HL-60 (cell line): ENCODE data around the gene ACSL6.

Experiments used
- GABPA ChIP-seq: IDR thresholded peaks from 2 replicates; pipeline ENCODE4 v1.6.1; 2012; ENCODE audit warnings: low read depth
- POLR2AphosphoS5 ChIP-seq: IDR thresholded peaks from 2 replicates; pipeline ENCODE4 v1.6.1; 2012; ENCODE audit warnings: low read depth
- SPI1 ChIP-seq: IDR thresholded peaks from 2 replicates; pipeline ENCODE4 v1.6.1; 2012; ENCODE audit warnings: low read depth, mild to moderate bottlenecking, borderline replicate concordance
- TF ChIP-seq, protein P1 (sequence below): IDR thresholded peaks from 2 replicates; pipeline ENCODE4 v1.6.1; 2012; ENCODE audit warnings: low read depth; ENCODE audit not compliant: insufficient replicate concordance
- TF ChIP-seq, protein P2 (sequence below): IDR thresholded peaks from one replicate; pipeline ENCODE4 v1.5.1; 2011; ENCODE audit warnings: low read length, control low read depth, inconsistent platforms; ENCODE audit not compliant: insufficient read depth

DNA sequence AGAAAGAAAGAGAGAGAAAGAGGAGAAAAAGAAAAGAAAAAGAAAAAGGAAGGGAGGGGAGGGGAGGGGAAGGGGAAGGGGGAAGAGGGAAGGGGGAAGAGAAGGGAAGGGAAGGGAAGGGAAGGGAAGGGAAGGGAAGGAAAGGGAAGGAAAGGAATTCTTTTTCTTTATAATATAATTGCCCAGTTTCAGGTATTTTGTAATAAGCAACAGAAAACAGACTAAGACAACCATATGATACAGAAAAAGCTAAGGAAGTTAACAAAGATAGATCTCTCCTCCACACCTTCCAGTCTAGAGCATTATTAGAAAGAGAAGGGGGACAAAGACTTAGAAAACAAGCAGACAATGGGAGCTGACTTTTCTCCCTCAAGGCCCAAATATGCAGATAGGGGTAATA, 97.0 kb downstream of the ACSL6 start:
- no peak for TF ChIP-seq GABPA
- TF ChIP-seq POLR2AphosphoS5: no peak
- TF ChIP-seq, protein P1, sequence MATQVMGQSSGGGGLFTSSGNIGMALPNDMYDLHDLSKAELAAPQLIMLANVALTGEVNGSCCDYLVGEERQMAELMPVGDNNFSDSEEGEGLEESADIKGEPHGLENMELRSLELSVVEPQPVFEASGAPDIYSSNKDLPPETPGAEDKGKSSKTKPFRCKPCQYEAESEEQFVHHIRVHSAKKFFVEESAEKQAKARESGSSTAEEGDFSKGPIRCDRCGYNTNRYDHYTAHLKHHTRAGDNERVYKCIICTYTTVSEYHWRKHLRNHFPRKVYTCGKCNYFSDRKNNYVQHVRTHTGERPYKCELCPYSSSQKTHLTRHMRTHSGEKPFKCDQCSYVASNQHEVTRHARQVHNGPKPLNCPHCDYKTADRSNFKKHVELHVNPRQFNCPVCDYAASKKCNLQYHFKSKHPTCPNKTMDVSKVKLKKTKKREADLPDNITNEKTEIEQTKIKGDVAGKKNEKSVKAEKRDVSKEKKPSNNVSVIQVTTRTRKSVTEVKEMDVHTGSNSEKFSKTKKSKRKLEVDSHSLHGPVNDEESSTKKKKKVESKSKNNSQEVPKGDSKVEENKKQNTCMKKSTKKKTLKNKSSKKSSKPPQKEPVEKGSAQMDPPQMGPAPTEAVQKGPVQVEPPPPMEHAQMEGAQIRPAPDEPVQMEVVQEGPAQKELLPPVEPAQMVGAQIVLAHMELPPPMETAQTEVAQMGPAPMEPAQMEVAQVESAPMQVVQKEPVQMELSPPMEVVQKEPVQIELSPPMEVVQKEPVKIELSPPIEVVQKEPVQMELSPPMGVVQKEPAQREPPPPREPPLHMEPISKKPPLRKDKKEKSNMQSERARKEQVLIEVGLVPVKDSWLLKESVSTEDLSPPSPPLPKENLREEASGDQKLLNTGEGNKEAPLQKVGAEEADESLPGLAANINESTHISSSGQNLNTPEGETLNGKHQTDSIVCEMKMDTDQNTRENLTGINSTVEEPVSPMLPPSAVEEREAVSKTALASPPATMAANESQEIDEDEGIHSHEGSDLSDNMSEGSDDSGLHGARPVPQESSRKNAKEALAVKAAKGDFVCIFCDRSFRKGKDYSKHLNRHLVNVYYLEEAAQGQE: no peak
- TF ChIP-seq, protein P2, sequence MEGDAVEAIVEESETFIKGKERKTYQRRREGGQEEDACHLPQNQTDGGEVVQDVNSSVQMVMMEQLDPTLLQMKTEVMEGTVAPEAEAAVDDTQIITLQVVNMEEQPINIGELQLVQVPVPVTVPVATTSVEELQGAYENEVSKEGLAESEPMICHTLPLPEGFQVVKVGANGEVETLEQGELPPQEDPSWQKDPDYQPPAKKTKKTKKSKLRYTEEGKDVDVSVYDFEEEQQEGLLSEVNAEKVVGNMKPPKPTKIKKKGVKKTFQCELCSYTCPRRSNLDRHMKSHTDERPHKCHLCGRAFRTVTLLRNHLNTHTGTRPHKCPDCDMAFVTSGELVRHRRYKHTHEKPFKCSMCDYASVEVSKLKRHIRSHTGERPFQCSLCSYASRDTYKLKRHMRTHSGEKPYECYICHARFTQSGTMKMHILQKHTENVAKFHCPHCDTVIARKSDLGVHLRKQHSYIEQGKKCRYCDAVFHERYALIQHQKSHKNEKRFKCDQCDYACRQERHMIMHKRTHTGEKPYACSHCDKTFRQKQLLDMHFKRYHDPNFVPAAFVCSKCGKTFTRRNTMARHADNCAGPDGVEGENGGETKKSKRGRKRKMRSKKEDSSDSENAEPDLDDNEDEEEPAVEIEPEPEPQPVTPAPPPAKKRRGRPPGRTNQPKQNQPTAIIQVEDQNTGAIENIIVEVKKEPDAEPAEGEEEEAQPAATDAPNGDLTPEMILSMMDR: no peak
- no peak for TF ChIP-seq SPI1
